ENCODE results near the gene KEL. TPM values are rescaled to one million over a fixed set of nuclear protein-coding genes. Genes with fewer than 3 reads are reported as not detected.

Gene KEL
- total and polyA plus RNA-seq, 7 experiments from 2014 or later = 0.11 to 1.5 (median 0.22) TPM; not detected in 2

GRCh38 chr7:142934056-142934455 lies 28.1 kb downstream of the KEL start:
- no peaks in the 10 kb centered on the region for H3K27me3 ChIP-seq (ENCODE audit: control insufficient read depth in 2 of 2, insufficient read depth in 2 of 2, low read length in 2 of 2)
- Mint-ChIP-seq H3K4me3 (no peak overlapping the region), H3K36me3 (no peaks in the 10 kb centered on the region), H3K27me3 (peaks cover 0 to 11% (median 0%) of the 10 kb centered on the region in 5 donors), H3K4me1 (no peaks in the 10 kb centered on the region), H3K27ac (no peak overlapping the region), H3K9me3 (peaks cover 0 to 1% (median 0%) of the 10 kb centered on the region in 11 donors)
- H3K4me3 ChIP-seq (ENCODE audit: low read length) = no peak overlapping the region
- H3K9me3 ChIP-seq (ENCODE audit: control insufficient read depth in 2 of 3, low read length in 3 of 3) = no peaks in the 10 kb centered on the region
- DNase-seq (no peak), ATAC-seq (no peak)
- H3K27ac ChIP-seq (ENCODE audit: low read depth, low read length) = no peak overlapping the region
- ChIA-PET POLR2A (no interaction called here), CTCF (no interaction called here)
- no peaks in the 10 kb centered on the region for H3K4me1 ChIP-seq (ENCODE audit: control insufficient read depth in 2 of 2, insufficient read depth in 2 of 2, low read length in 2 of 2)
- intact Hi-C loops (cut with micrococcal nuclease) = no loop called here
- no peaks in the 10 kb centered on the region for H3K36me3 ChIP-seq (ENCODE audit: control insufficient read depth in 2 of 3, insufficient read depth in 3 of 3, low read length in 3 of 3)

GRCh38 chr7:142933624-142934023 lies 28.5 kb downstream of the KEL start, which contains the start of gene TRPV5:
TRPV5 (minus strand) TSS chr7:142933746; CDS start chr7:142933459, 287 bp downstream.
- DNase-seq (no peak), ATAC-seq (no peak)
- Histone ChIP-seq H3K36me3 (ENCODE audit: control insufficient read depth in 2 of 3, insufficient read depth in 3 of 3, low read length in 3 of 3) (no peaks in the 10 kb centered on the region), H3K27ac (ENCODE audit: low read depth, low read length) (no peak within 1 kb of the TSS), H3K4me1 (ENCODE audit: control insufficient read depth in 2 of 2, insufficient read depth in 2 of 2, low read length in 2 of 2) (no peaks in the 10 kb centered on the region), H3K27me3 (ENCODE audit: control insufficient read depth in 2 of 2, insufficient read depth in 2 of 2, low read length in 2 of 2) (no peaks in the 10 kb centered on the region), H3K9me3 (ENCODE audit: control insufficient read depth in 2 of 3, low read length in 3 of 3) (no peaks in the 10 kb centered on the region), H3K4me3 (ENCODE audit: low read length) (no peak within 1 kb of the TSS)
- peaks cover 0 to 1% (median 0%) of the 10 kb centered on the region in 11 donors for H3K9me3 Mint-ChIP-seq
- intact Hi-C loops (cut with micrococcal nuclease) = no loop called here
- peaks cover 0 to 11% (median 0%) of the 10 kb centered on the region in 5 donors for H3K27me3 Mint-ChIP-seq
- ChIA-PET CTCF (no interaction called here), POLR2A (no interaction called here)
- no peaks in the 10 kb centered on the region for H3K4me1 Mint-ChIP-seq
- no peak within 1 kb of the TSS for H3K27ac Mint-ChIP-seq
- no peaks in the 10 kb centered on the region for H3K36me3 Mint-ChIP-seq
- no peak within 1 kb of the TSS for H3K4me3 Mint-ChIP-seq

GRCh38 chr7:142933092-142933475 lies 29.1 kb downstream of the KEL start:
- H3K9me3 Mint-ChIP-seq = peaks cover 0 to 1% (median 0%) of the 10 kb centered on the region in 11 donors
- H3K9me3 ChIP-seq (ENCODE audit: control insufficient read depth in 2 of 3, low read length in 3 of 3) = no peaks in the 10 kb centered on the region
- H3K36me3 ChIP-seq (ENCODE audit: control insufficient read depth in 2 of 3, insufficient read depth in 3 of 3, low read length in 3 of 3) = no peaks in the 10 kb centered on the region
- no peaks in the 10 kb centered on the region for H3K4me1 ChIP-seq (ENCODE audit: control insufficient read depth in 2 of 2, insufficient read depth in 2 of 2, low read length in 2 of 2)
- ChIA-PET CTCF (no interaction called here), POLR2A (no interaction called here)
- ATAC-seq = no peak
- no peak overlapping the region for H3K27ac ChIP-seq (ENCODE audit: low read depth, low read length)
- H3K4me1 Mint-ChIP-seq = no peaks in the 10 kb centered on the region
- peaks cover 0 to 15% (median 0%) of the 10 kb centered on the region in 5 donors for H3K27me3 Mint-ChIP-seq
- H3K27me3 ChIP-seq (ENCODE audit: control insufficient read depth in 2 of 2, insufficient read depth in 2 of 2, low read length in 2 of 2) = no peaks in the 10 kb centered on the region
- intact Hi-C loops (cut with micrococcal nuclease) = no loop called here
- no peak overlapping the region for H3K4me3 ChIP-seq (ENCODE audit: low read length)
- no peak overlapping the region for H3K27ac Mint-ChIP-seq
- no peaks in the 10 kb centered on the region for H3K36me3 Mint-ChIP-seq
- no peak overlapping the region for H3K4me3 Mint-ChIP-seq
- DNase-seq = no peak

- Mint-ChIP-seq H3K9me3 (peaks cover 0 to 1% (median 0%) of the 10 kb centered on the region in 11 donors), H3K36me3 (no peaks in the 10 kb centered on the region), H3K27me3 (peaks cover 0 to 15% (median 0%) of the 10 kb centered on the region in 5 donors), H3K27ac (no peak overlapping the region), H3K4me3 (no peak overlapping the region), H3K4me1 (no peaks in the 10 kb centered on the region)
- intact Hi-C loops (cut with micrococcal nuclease) = no loop called here
- Histone ChIP-seq H3K27ac (ENCODE audit: low read depth, low read length) (no peak overlapping the region), H3K27me3 (ENCODE audit: control insufficient read depth in 2 of 2, insufficient read depth in 2 of 2, low read length in 2 of 2) (no peaks in the 10 kb centered on the region), H3K36me3 (ENCODE audit: control insufficient read depth in 2 of 3, insufficient read depth in 3 of 3, low read length in 3 of 3) (no peaks in the 10 kb centered on the region), H3K4me3 (ENCODE audit: low read length) (no peak overlapping the region), H3K4me1 (ENCODE audit: control insufficient read depth in 2 of 2, insufficient read depth in 2 of 2, low read length in 2 of 2) (no peaks in the 10 kb centered on the region), H3K9me3 (ENCODE audit: control insufficient read depth in 2 of 3, low read length in 3 of 3) (no peaks in the 10 kb centered on the region)
- DNase-seq (no peak), ATAC-seq (no peak)
- POLR2A ChIA-PET = no interaction called here
- CTCF ChIA-PET = no interaction called here
These were observed 29.6 kb downstream of the KEL start for GRCh38 chr7:142932386-142933091.

GRCh38 chr7:142930126-142930730 lies 31.9 kb downstream of the KEL start:
- peaks cover 0 to 15% (median 0%) of the 10 kb centered on the region in 5 donors for H3K27me3 Mint-ChIP-seq
- intact Hi-C loops (cut with micrococcal nuclease) = no loop called here
- H3K27ac Mint-ChIP-seq = no peak overlapping the region
- no peaks in the 10 kb centered on the region for H3K27me3 ChIP-seq (ENCODE audit: control insufficient read depth in 2 of 2, insufficient read depth in 2 of 2, low read length in 2 of 2)
- H3K4me1 ChIP-seq (ENCODE audit: control insufficient read depth in 2 of 2, insufficient read depth in 2 of 2, low read length in 2 of 2) = no peaks in the 10 kb centered on the region
- no peak overlapping the region for H3K27ac ChIP-seq (ENCODE audit: low read depth, low read length)
- H3K4me3 ChIP-seq (ENCODE audit: low read length) = no peak overlapping the region
- ATAC-seq = no peak
- no peaks in the 10 kb centered on the region for H3K9me3 ChIP-seq (ENCODE audit: control insufficient read depth in 2 of 3, low read length in 3 of 3)
- no peaks in the 10 kb centered on the region for H3K9me3 Mint-ChIP-seq
- H3K36me3 ChIP-seq (ENCODE audit: control insufficient read depth in 2 of 3, insufficient read depth in 3 of 3, low read length in 3 of 3) = no peaks in the 10 kb centered on the region
- H3K36me3 Mint-ChIP-seq = no peaks in the 10 kb centered on the region
- POLR2A ChIA-PET = no interaction called here
- no peak overlapping the region for H3K4me3 Mint-ChIP-seq
- DNase-seq = no peak
- peaks cover 0 to 2% (median 0%) of the 10 kb centered on the region in 7 donors for H3K4me1 Mint-ChIP-seq
- CTCF ChIA-PET = no interaction called here

- H3K4me1 Mint-ChIP-seq = peaks cover 0 to 2% (median 0%) of the 10 kb centered on the region in 7 donors
- no peak overlapping the region for H3K4me3 Mint-ChIP-seq
- H3K27ac Mint-ChIP-seq = no peak overlapping the region
- peaks cover 0 to 7% (median 0%) of the 10 kb centered on the region in 5 donors for H3K27me3 Mint-ChIP-seq
- no peaks in the 10 kb centered on the region for H3K36me3 Mint-ChIP-seq
- no peaks in the 10 kb centered on the region for H3K4me1 ChIP-seq (ENCODE audit: control insufficient read depth in 2 of 2, insufficient read depth in 2 of 2, low read length in 2 of 2)
- no peak for DNase-seq
- no peaks in the 10 kb centered on the region for H3K36me3 ChIP-seq (ENCODE audit: control insufficient read depth in 2 of 3, insufficient read depth in 3 of 3, low read length in 3 of 3)
- POLR2A ChIA-PET = no interaction called here
- H3K9me3 Mint-ChIP-seq = no peaks in the 10 kb centered on the region
- H3K4me3 ChIP-seq (ENCODE audit: low read length) = no peak overlapping the region
- H3K27me3 ChIP-seq (ENCODE audit: control insufficient read depth in 2 of 2, insufficient read depth in 2 of 2, low read length in 2 of 2) = no peaks in the 10 kb centered on the region
- no peak for ATAC-seq
- CTCF ChIA-PET = no interaction called here
- no peaks in the 10 kb centered on the region for H3K9me3 ChIP-seq (ENCODE audit: control insufficient read depth in 2 of 3, low read length in 3 of 3)
- intact Hi-C loops (cut with micrococcal nuclease) = no loop called here
- H3K27ac ChIP-seq (ENCODE audit: low read depth, low read length) = no peak overlapping the region
These were observed 34.2 kb downstream of the KEL start for GRCh38 chr7:142927949-142928348.
